Progenitor cell of endocrine pancreas (in vitro differentiated cells): Measurements from ENCODE around the gene TRIM5. TPM values are rescaled to one million over a fixed set of nuclear protein-coding genes. Genes with fewer than 3 reads are reported as not detected.
"Not testable (repeated sequence)": the region's sequence is repeated elsewhere in the genome, so short reads cannot be mapped to it uniquely, and the experiment has no call there.

Experiments used
- DNase-seq: peaks from one replicate; pipeline ENCODE4 v3.0.0; 2021; ENCODE audit warnings: low spot score; ENCODE audit not compliant: unreplicated experiment
- H3K27ac Mint-ChIP-seq: 2 replicates; pipeline ENCODE4 v1.8.0; 2021; ENCODE audit warnings: mild to moderate bottlenecking, moderate library complexity, mixed read lengths
- H3K27me3 Mint-ChIP-seq: 2 replicates; pipeline ENCODE4 v1.8.0; 2021; ENCODE audit warnings: mixed read lengths
- H3K36me3 Mint-ChIP-seq: 2 replicates; pipeline ENCODE4 v1.8.0; 2022; ENCODE audit warnings: mixed read lengths; ENCODE audit not compliant: insufficient read depth
- H3K4me1 Mint-ChIP-seq: 2 replicates; pipeline ENCODE4 v1.8.0; 2021; ENCODE audit warnings: low read depth, mixed read lengths
- H3K4me3 Mint-ChIP-seq: 2 replicates; pipeline ENCODE4 v1.8.0; 2021; ENCODE audit warnings: low read depth, mild to moderate bottlenecking, moderate library complexity, mixed read lengths
- H3K9me3 Mint-ChIP-seq: 2 replicates; pipeline ENCODE4 v1.8.0; 2021; ENCODE audit warnings: low read depth, mixed read lengths
- total RNA-seq: library from RNA; stranded (reverse); gene quantifications from 2 replicates; pipeline ENCODE4 v1.2.1, GENCODE V29; 2021
- TF ChIP-seq, protein P1 (sequence below): fragments of 200-600 bp; sonication (generic); IDR thresholded peaks from one replicate; pipeline ENCODE4 v1.5.0; 2021; ENCODE audit warnings: antibody characterized with exemption, mild to moderate bottlenecking; ENCODE audit not compliant: unreplicated experiment

The TRIM5 gene
- total RNA-seq, 1 donor from 2014 or later: 40.8 TPM

DNA sequence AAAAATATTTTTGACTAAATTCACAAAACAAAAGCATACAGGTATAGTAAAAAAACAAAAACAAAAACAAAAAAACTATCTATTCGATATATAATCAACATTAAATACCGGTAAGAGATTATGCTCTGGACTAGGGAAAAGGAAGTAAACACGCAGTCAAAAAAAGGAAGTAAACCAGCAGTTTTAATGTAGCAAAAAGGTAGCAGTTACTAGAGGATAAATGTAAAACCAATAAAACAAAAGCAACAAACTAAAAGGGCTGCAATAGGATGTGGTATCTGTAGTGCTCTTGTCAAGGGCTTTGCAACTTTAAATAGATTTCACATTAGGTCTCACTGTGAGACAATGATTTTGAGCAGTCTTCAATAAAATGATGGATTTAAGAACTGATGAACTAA is 7.1 kb upstream of the TRIM5 start:
- peaks cover 4% of the 10 kb centered on the region for H3K4me1 Mint-ChIP-seq
- H3K27ac Mint-ChIP-seq: no peak overlapping the region
- H3K27me3 Mint-ChIP-seq: no peaks in the 10 kb centered on the region
- TF ChIP-seq, protein P1, sequence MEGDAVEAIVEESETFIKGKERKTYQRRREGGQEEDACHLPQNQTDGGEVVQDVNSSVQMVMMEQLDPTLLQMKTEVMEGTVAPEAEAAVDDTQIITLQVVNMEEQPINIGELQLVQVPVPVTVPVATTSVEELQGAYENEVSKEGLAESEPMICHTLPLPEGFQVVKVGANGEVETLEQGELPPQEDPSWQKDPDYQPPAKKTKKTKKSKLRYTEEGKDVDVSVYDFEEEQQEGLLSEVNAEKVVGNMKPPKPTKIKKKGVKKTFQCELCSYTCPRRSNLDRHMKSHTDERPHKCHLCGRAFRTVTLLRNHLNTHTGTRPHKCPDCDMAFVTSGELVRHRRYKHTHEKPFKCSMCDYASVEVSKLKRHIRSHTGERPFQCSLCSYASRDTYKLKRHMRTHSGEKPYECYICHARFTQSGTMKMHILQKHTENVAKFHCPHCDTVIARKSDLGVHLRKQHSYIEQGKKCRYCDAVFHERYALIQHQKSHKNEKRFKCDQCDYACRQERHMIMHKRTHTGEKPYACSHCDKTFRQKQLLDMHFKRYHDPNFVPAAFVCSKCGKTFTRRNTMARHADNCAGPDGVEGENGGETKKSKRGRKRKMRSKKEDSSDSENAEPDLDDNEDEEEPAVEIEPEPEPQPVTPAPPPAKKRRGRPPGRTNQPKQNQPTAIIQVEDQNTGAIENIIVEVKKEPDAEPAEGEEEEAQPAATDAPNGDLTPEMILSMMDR: no peak
- peaks cover 5% of the 10 kb centered on the region for H3K9me3 Mint-ChIP-seq
- no peak overlapping the region for H3K4me3 Mint-ChIP-seq
- no peak for DNase-seq
- no peaks in the 10 kb centered on the region for H3K36me3 Mint-ChIP-seq

DNA sequence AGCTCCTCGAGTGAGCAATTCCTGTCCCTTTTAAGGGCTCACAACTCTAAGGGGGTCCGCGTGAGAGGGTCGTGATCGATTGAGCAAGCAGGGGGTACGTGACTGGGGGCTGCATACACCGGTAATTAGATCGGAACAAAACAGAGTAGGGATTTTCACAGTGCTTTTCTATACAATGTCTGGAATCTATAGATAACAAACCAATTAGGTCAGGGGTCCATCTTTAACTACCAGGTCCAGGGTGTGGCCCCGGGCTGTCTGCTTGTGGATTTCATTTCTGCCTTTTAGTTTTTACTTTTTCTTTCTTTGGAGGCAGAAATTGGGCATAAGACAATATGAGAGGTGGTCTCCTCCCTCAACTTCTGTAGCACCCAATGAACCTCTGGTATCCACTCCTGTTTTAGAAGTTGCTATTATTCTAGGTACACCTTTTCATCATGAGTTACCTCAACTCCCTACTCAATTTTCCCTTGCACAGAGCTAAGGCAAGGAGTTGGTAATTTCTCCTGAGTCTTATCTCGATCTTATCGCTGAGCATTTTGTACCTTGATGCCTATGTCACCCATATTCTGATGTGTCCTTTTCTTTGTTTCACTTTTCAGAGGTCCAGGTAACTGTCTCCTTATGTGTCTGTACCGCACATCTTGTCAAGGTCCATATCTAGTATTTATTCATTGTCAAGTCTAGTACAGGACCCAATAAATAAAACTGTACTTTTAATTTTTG is 6.5 kb upstream of the TRIM5 start:
- H3K36me3 Mint-ChIP-seq, H3K4me3 Mint-ChIP-seq, H3K27me3 Mint-ChIP-seq, H3K4me1 Mint-ChIP-seq, H3K9me3 Mint-ChIP-seq, H3K27ac Mint-ChIP-seq, DNase-seq: not testable (repeated sequence)

- H3K27me3 Mint-ChIP-seq: no peaks in the 10 kb centered on the region
- no peak for DNase-seq
- no peak overlapping the region for H3K4me3 Mint-ChIP-seq
- no peak overlapping the region for H3K27ac Mint-ChIP-seq
- TF ChIP-seq, protein P1: no peak
- no peaks in the 10 kb centered on the region for H3K36me3 Mint-ChIP-seq
- H3K9me3 Mint-ChIP-seq: peaks cover 5% of the 10 kb centered on the region
- H3K4me1 Mint-ChIP-seq: peaks cover 4% of the 10 kb centered on the region
Observed at GRCh38 chr11:5690736-5691135, 5.9 kb upstream of the TRIM5 start.

- Mint-ChIP-seq H3K36me3 (no peaks in the 10 kb centered on the region), H3K4me3 (no peak overlapping the region), H3K27me3 (no peaks in the 10 kb centered on the region), H3K9me3 (peaks cover 5% of the 10 kb centered on the region), H3K27ac (no peak overlapping the region), H3K4me1 (peaks cover 5% of the 10 kb centered on the region)
- TF ChIP-seq, protein P1: no peak
- no peak for DNase-seq
Observed at GRCh38 chr11:5690216-5690615, 5.3 kb upstream of the TRIM5 start.

GRCh38 chr11:5689551-5689983 is 4.7 kb upstream of the TRIM5 start, which contains the start of gene TRIM22:
Gene TRIM22 (plus strand): TSS chr11:5689790. CDS start chr11:5696233, 6,443 bp downstream.
- peak within 1 kb of the TSS; percentile 38 for H3K27ac Mint-ChIP-seq
- DNase-seq: no peak
- H3K4me3 Mint-ChIP-seq: no peak within 1 kb of the TSS

More at GRCh38 chr11:5689551-5689983, 4.7 kb upstream of the TRIM5 start, which contains the start of gene TRIM22:
- H3K4me1 Mint-ChIP-seq: peaks cover 10% of the 10 kb centered on the region
- TF ChIP-seq, protein P1: no peak
- H3K36me3 Mint-ChIP-seq: no peaks in the 10 kb centered on the region
- H3K27me3 Mint-ChIP-seq: no peaks in the 10 kb centered on the region
- peaks cover 5% of the 10 kb centered on the region for H3K9me3 Mint-ChIP-seq
